ENCODE data around the gene LOXL3. TPM values are rescaled to one million over a fixed set of nuclear protein-coding genes. Genes with fewer than 3 reads are reported as not detected.
A peak's percentile ranks its signal among the peaks of the same experiment; 100 is the strongest.

Gene LOXL3
- total RNA-seq, 1 experiment from 2014 or later: 29.0 TPM

DNA sequence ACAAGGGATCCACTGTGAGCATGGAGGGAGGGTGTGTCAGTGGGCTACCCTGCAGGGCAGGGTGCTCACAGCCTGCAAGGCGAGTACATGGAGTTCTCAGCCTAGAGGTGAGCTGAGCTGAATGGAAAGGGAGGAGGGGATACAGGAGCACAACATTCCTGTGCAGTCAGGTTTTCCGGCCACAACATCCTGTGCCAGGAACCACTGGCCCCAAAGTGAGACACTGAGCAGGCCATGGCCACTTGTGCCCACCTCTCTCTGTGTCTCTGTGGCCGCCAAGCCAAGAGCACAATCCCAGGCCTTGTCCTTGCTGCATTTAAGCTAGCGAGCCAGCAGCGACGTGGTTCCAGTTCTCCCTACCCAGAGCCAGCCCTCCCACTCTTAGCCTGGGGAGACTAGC lies 6.8 kb upstream of the LOXL3 start:
- no peak overlapping the region for H2BK120ac ChIP-seq (ENCODE audit: low read depth, low read length, poor library complexity, severe bottlenecking)
- H3K56ac ChIP-seq (ENCODE audit: insufficient read length, low read depth, low read length): no peak overlapping the region
- H3K4me2 ChIP-seq (ENCODE audit: insufficient read depth, insufficient read length, low read length): peak overlapping the region; percentile 11
- Mint-ChIP-seq H3K27ac (peak overlapping the region in 1 of 3 experiments; percentile 35; a peak in 1 of 7 replicates), H3K36me3 (ENCODE audit: insufficient read depth in 1 of 3, low read depth in 3 of 3) (peaks cover 0 to 16% (median 12%) of the 10 kb centered on the region in 3 experiments; a peak in 4 of 7 replicates), H3K4me3 (peak overlapping the region in 1 of 2 experiments; percentile 23; a peak in 1 of 5 replicates), H3K27me3 (ENCODE audit: low read depth) (peaks cover 29% of the 10 kb centered on the region), H3K4me1 (peaks cover 10 to 14% of the 10 kb centered on the region in 2 experiments), H3K9me3 (no peaks in the 10 kb centered on the region)
- no CpG with 5 or more reads among the region's 6 CpGs for WGBS (ENCODE audit: extremely low coverage, insufficient read length, low lambda C conversion rate)
- no peak for TF ChIP-seq CTCF (conservative IDR thresholded peaks at IDR 0.05)
- H2BK12ac ChIP-seq (ENCODE audit: insufficient read length, low read depth, low read length): no peak overlapping the region
- H3K14ac ChIP-seq (ENCODE audit: insufficient read depth, low read length): no peak overlapping the region
- no peak overlapping the region for H3K27ac ChIP-seq (ENCODE audit: insufficient read length, low read depth, low read length)
- H3K18ac ChIP-seq (ENCODE audit: insufficient read length, low read depth, low read length): no peak overlapping the region
- H3T11ph ChIP-seq (ENCODE audit: low read length): no peak overlapping the region
- no peak overlapping the region for H4K91ac ChIP-seq (ENCODE audit: insufficient read length, low read depth, low read length)
- H3K23me2 ChIP-seq (ENCODE audit: insufficient read length, low read depth, low read length, poor library complexity, severe bottlenecking): peaks cover 2% of the 10 kb centered on the region
- H4K8ac ChIP-seq (replicated peaks; ENCODE audit: insufficient read length, low read depth, low read length): no peak overlapping the region
- no peak overlapping the region for H2AK5ac ChIP-seq (ENCODE audit: insufficient read length, low read length)
- 0 out of 2 replicates have a peak, but pooled peaks cover 3% of the 10 kb centered on the region for H3K4me1 ChIP-seq (ENCODE audit: insufficient read depth, low read length)
- H3K9ac ChIP-seq (ENCODE audit: extremely low read depth, insufficient read length, low read length): no peak overlapping the region
- no peak overlapping the region for H2BK15ac ChIP-seq (ENCODE audit: low read depth, low read length)
- no peak overlapping the region for H4K5ac ChIP-seq (ENCODE audit: insufficient read length, low read depth, low read length)
- no peak for DNase-seq
- no peaks in the 10 kb centered on the region for H3K79me1 ChIP-seq (ENCODE audit: insufficient read depth, low read depth, low read length, poor library complexity, severe bottlenecking)
- no peaks in the 10 kb centered on the region for H3K9me3 ChIP-seq (ENCODE audit: control insufficient read depth, low read depth, low read length)
- H3K79me2 ChIP-seq (ENCODE audit: insufficient read depth, low read length): no peaks in the 10 kb centered on the region
- no peaks in the 10 kb centered on the region for H4K20me1 ChIP-seq (ENCODE audit: control insufficient read depth, insufficient read depth, insufficient read length)
- H3K27me3 ChIP-seq (ENCODE audit: insufficient read depth, low read length): no peaks in the 10 kb centered on the region; the same call in 1 of the 2 replicates
- no peak overlapping the region for H3K23ac ChIP-seq (ENCODE audit: insufficient read length, low read depth, low read length)
- H2BK5ac ChIP-seq (ENCODE audit: insufficient read length, low read length): no peak overlapping the region
- no peak overlapping the region for H3K4ac ChIP-seq (ENCODE audit: low read depth, low read length)
- no peak overlapping the region for H2BK20ac ChIP-seq (ENCODE audit: low read depth, low read length, poor library complexity, severe bottlenecking)
- no peak overlapping the region for H2AFZ ChIP-seq (ENCODE audit: low read length)

Measured in H9 (cell line).